HT1080 (cell line): ENCODE data around the gene HOXA11. TPM values are rescaled to one million over a fixed set of nuclear protein-coding genes. Genes with fewer than 3 reads are reported as not detected.
A peak's percentile ranks its signal among the peaks of the same experiment; 100 is the strongest.

ENCODE experiments used
- DNase-seq: peaks from one replicate; pipeline ENCODE4 v3.0.0-alpha.2; 2015; ENCODE audit warnings: low read depth
- polyA plus RNA-seq, 2 experiments: library from polyadenylated mRNA; depleted of rRNA; stranded (reverse); fragments of >200 nt; gene quantifications; 2 replicates each; pipeline ENCODE4 v1.2.3, GENCODE V29; 2015
- total RNA-seq: library from RNA; depleted of rRNA; stranded (reverse); fragments of >200 nt; shearing (Covaris generic); gene quantifications from 2 replicates; pipeline ENCODE4 v1.2.3, GENCODE V29; 2014; rRNA removed

HOXA11 gene
- not detected in 2 replicates for total RNA-seq
- polyA plus RNA-seq (2015; cell fraction: cytosol; rRNA removed) = not detected in 2 replicates
- polyA plus RNA-seq (2015; cell fraction: nucleus; rRNA removed) = not detected in 2 replicates

- no peak for DNase-seq
Observed at GRCh38 chr7:27185013-27185853, at the start of gene HOXA11. HOXA11 (minus strand) TSS chr7:27185232; CDS start chr7:27185144, 88 bp downstream.

GRCh38 chr7:27229448-27229847, 44.4 kb upstream of the HOXA11 start:
- DNase-seq = no peak

DNA sequence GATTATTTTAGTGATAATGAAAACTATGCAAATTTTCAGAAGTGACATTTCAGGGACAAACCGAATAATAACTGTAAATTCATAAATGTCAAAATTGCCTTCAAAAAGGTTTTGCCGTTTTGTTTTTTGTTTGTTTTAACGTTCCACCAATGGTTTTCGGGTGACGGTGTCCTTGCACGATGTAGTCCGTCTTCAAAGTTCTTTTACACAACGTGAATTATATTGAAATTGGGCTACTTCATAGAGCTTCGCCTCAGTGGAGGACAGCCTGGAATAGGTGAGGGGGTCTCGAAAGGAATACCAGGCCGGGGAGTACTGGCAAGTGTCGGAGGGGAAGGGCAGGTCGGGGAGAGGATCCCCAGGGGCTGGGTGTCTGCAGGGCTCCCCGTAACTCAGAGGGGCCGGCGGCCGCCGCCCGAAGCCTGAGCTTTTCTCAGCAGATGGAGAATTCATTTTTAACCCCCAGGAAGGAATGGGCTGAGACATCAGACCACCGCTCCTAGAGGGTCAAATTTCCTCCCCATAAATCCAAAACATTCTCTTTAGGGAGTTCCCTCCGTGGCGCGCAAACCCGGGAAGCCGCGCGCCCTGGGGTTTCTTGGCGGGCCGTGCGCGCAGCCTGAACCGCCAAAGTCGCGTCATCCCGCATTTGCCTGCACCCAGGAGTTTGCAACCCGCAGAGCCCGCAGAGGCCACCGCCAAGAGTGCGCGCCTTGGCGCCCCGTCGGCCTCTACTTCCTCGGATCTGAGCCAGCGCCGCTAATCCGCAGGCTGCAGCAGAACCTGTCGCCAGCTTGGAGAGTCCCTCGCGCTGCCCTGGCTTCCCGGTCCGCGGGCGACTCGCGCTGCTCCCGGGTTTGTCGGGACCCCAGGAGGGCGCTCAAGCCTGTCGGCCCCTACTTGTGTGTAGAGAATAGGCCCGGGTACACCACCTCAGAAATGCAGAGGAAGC, 40.2 kb upstream of the HOXA11 start:
- no peak for DNase-seq

DNA sequence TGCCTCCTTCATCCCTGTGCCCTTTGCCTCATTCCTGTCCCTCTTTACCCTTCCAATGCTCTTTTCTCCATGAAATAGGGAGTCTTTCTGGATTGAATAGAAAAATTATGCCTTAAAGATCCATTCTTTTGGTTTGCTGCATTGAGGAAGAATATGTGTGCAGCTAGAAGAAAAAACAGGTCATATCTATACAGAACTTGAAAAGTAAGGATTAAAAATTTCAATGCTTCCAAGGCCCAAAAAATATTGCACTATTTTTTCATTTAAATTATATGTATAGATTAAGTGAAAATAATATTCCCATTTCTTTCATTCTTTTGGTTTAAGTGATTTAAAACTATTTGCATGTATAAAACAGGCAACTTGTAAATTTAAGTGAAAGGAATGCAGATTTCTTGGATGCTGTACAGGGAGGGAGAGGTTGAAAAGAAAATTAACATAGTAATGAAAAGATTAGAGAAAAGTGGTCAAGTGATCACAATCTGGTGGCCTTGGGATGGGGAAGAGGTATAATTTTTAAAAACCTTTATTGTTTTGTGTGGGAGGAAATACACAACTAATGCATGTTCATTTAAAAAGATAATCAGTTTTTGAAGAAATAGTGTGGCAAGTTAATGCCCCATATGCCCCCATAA, 39.0 kb upstream of the HOXA11 start:
- no peak for DNase-seq

- peak; percentile 47 for DNase-seq
Observed at GRCh38 chr7:27221201-27221797, 36.3 kb upstream of the HOXA11 start.

- no peak for DNase-seq
Observed at GRCh38 chr7:27220440-27220955, 35.5 kb upstream of the HOXA11 start.

DNA sequence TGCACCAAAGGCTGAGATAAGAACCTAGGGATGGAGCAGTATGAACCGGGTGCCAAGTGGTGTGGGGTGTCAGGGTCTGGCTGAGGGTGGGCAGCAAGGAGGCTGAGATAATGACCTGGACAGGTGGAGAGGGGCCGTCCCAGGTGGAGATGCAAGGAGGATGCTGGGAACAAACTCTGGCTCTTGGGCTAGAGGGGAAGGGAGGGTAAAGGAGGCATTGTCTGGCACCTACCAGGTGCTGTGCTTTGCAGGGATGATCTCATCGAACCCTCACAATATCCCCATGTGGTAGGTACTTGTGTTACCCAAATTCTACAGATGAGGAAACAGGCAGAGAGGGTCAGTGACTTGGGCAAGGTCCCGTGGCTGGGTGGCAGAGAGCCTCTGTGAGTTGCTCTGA, 34.8 kb upstream of the HOXA11 start:
- DNase-seq = no peak

DNA sequence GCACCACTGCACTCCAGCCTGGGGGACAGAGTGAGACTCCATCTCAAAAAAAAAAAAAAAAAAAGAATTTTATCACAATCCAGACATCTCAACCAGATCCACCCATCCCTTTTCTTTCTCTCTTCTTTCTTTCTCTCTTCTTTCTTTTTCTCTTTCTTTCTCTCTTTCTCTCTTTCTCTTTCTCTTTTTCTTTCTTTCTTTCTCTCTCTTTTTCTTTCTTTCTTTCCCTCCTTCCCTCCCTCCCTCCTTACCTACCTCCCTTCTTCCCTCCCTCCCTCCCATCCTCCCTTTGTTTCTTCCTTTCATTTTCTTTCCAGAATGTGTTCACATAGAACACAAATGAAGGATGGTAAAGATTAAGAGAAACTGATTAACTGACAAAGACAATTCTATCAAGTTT, 32.9 kb upstream of the HOXA11 start:
- no peak for DNase-seq

DNA sequence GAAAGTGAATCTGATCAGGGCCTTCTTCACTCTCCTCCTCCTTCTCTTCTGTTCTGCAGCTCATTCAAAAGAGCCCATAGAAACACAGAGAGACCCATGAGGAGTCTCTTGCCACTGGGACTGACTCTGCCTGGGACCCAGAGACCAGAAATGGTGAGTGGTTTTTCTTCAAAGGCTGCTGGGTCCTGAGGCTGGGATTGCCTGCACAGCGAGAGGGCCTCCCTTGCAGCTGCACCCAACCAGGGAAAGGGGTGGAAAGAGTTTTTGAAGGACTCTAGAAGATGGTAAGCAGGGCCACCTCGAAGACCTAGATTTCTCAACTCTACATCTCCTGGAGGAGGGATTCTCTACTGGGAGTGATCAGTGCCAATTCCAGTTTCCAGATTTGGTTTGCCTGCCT, 30.3 kb upstream of the HOXA11 start:
- DNase-seq = no peak

GRCh38 chr7:27214239-27214950, 29.4 kb upstream of the HOXA11 start:
- no peak for DNase-seq

DNA sequence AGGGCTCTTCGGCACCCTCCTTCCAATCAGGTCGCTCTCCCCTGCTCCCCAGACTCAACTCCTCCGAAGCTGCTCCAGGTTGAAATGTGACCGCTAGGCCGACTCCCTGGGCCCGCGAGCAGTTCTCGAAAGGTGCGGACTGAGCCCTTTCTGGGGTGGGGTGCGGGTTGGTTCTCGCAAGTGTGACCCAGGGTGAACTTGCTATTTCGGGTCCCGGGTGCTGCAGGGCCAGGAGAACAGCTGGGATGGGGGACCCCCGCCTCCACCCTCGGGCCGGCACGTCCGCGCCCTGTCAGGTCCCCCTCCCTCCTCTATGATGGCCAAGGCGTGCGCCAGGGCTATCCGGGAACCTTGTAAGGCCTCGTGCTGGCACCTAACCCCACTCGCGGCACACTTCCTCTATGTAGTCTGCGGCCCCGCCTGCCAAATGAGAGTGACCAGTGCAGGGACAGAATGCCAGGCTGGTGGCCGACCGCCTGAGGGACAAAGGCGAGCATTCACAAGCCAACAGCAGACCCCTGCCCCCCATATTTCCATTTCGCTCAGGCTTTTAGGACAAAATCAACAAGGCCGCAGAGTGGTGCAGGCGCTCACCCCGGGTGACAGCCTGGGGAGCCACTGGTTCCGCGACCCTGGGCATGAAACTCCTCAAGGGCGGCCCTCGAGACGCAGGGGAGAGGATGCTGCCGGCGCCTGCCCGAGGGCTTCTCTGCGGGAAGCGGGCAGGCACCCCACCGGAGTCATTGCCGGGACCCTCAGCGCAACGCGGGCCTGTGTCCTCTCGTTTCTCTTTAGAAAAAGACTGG, 28.6 kb upstream of the HOXA11 start:
- DNase-seq = no peak

- DNase-seq = no peak
Observed at GRCh38 chr7:27212497-27213432, 27.7 kb upstream of the HOXA11 start.

GRCh38 chr7:27211764-27212204, 26.8 kb upstream of the HOXA11 start:
- no peak for DNase-seq

GRCh38 chr7:27211084-27211446, 26.0 kb upstream of the HOXA11 start:
- DNase-seq = no peak

GRCh38 chr7:27210441-27211083, 25.5 kb upstream of the HOXA11 start:
- DNase-seq = peak; percentile 31

- DNase-seq = no peak
Observed at GRCh38 chr7:27209933-27210440, 25.0 kb upstream of the HOXA11 start.

- DNase-seq = no peak
Observed at GRCh38 chr7:27208998-27209397, 24.0 kb upstream of the HOXA11 start.
